Jurkat, Clone E6-1 (cell line): Measurements from ENCODE around the gene MSH6. TPM values are rescaled to one million over a fixed set of nuclear protein-coding genes. Genes with fewer than 3 reads are reported as not detected.
A peak's percentile ranks its signal among the peaks of the same experiment; 100 is the strongest.

Experiments used
- DNase-seq: peaks from one replicate; pipeline ENCODE4 v3.0.0-alpha.2; 2011; ENCODE audit warnings: low read depth, low spot score
- H3K4me3 ChIP-seq: 2 replicates; pipeline ENCODE4 v1.5.1; 2011; ENCODE audit warnings: mild to moderate bottlenecking, low read length, control low read depth, moderate library complexity
- polyA plus RNA-seq: library from polyadenylated mRNA; unstranded; fragments of >200 nt; gene quantifications from one replicate; pipeline ENCODE4 v1.2.1, GENCODE V29; 2012; ENCODE audit warnings: missing spikeins; ENCODE audit not compliant: insufficient read length, insufficient read depth

Gene MSH6, protein sequence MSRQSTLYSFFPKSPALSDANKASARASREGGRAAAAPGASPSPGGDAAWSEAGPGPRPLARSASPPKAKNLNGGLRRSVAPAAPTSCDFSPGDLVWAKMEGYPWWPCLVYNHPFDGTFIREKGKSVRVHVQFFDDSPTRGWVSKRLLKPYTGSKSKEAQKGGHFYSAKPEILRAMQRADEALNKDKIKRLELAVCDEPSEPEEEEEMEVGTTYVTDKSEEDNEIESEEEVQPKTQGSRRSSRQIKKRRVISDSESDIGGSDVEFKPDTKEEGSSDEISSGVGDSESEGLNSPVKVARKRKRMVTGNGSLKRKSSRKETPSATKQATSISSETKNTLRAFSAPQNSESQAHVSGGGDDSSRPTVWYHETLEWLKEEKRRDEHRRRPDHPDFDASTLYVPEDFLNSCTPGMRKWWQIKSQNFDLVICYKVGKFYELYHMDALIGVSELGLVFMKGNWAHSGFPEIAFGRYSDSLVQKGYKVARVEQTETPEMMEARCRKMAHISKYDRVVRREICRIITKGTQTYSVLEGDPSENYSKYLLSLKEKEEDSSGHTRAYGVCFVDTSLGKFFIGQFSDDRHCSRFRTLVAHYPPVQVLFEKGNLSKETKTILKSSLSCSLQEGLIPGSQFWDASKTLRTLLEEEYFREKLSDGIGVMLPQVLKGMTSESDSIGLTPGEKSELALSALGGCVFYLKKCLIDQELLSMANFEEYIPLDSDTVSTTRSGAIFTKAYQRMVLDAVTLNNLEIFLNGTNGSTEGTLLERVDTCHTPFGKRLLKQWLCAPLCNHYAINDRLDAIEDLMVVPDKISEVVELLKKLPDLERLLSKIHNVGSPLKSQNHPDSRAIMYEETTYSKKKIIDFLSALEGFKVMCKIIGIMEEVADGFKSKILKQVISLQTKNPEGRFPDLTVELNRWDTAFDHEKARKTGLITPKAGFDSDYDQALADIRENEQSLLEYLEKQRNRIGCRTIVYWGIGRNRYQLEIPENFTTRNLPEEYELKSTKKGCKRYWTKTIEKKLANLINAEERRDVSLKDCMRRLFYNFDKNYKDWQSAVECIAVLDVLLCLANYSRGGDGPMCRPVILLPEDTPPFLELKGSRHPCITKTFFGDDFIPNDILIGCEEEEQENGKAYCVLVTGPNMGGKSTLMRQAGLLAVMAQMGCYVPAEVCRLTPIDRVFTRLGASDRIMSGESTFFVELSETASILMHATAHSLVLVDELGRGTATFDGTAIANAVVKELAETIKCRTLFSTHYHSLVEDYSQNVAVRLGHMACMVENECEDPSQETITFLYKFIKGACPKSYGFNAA (N-terminal part only)
- 42.6 TPM for polyA plus RNA-seq

DNA sequence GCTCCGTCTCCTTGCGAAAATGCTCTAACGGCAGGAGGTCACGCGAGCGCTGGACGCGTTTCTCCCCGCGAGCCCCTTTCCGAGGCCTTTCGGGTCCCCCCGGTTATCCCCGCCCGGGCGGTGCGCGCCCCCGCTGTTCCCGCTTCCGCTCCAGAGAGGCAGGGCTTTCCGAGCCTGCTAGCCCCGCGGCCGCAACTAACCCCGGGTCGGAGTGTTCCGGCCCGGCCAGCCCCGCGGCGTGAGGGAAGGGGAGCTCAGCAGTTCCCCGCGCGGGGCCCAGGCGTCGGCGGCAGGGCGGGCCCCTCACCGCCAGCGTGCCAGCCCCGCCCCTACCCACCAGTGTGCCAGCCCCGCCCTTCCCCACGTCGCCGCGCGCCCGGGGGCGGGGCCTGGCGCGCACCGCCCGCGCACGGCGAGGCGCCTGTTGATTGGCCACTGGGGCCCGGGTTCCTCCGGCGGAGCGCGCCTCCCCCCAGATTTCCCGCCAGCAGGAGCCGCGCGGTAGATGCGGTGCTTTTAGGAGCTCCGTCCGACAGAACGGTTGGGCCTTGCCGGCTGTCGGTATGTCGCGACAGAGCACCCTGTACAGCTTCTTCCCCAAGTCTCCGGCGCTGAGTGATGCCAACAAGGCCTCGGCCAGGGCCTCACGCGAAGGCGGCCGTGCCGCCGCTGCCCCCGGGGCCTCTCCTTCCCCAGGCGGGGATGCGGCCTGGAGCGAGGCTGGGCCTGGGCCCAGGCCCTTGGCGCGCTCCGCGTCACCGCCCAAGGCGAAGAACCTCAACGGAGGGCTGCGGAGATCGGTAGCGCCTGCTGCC, at the start of gene MSH6:
TSS of gene MSH6 (plus strand) at position 475 of the 815 bp plus-strand sequence. CDS start at position 564, 89 bp downstream.
- peak; percentile 58 for DNase-seq
- H3K4me3 ChIP-seq = peak within 1 kb of the TSS; percentile 63

DNA sequence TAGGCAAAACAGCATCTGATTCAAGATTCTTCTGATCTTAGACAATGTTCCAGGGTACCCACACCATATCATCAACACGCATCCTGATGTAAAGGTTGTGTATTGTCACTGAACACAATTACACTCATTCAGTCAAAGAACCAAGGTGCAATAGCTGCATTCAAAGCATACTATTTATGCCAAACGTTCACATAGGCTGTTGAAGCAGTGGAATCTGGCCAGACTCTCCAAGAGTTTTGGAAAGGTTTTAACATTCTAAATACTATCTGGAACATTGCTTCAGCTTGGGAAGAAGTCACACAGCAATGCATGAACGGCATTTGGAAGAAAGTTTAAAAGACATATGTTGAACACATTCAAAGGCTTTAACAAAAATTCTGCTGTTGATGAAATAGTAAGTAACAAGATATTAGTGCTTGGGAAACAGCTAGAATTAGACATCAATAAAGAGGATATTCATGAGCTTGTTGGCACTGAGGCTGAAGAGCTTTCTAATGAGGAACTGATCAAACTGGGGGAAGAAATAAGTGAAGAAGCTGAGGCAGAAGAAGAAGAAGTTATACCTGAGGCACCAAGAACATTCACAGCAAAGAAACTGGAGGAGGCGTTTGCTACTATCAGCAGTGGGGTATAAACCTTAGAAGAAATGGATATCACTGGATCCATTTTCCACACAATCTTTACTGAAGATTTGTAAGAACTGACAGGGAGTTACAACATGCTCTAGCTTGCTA, 47.6 kb upstream of the MSH6 start:
- no peak for DNase-seq
- no peak overlapping the region for H3K4me3 ChIP-seq

DNA sequence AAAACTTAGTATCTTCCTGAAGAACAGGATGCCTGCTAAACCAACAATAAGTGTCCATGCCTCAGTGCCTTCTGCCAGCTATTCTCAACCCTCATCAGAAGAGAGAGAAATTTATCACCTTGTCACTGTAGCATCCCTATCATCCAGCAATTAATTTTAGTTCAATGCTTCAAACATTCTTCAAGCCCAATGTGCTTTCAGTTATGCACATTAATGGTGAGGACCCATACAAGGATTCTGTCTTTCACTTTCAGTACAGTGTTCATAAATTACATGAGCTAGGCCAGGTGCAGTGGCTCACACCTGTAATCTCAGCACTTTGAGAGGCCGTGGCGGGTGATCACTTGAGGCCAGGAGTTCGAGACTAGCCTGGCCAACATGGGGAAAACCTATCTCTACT, 47.0 kb upstream of the MSH6 start:
- no peak overlapping the region for H3K4me3 ChIP-seq

DNA sequence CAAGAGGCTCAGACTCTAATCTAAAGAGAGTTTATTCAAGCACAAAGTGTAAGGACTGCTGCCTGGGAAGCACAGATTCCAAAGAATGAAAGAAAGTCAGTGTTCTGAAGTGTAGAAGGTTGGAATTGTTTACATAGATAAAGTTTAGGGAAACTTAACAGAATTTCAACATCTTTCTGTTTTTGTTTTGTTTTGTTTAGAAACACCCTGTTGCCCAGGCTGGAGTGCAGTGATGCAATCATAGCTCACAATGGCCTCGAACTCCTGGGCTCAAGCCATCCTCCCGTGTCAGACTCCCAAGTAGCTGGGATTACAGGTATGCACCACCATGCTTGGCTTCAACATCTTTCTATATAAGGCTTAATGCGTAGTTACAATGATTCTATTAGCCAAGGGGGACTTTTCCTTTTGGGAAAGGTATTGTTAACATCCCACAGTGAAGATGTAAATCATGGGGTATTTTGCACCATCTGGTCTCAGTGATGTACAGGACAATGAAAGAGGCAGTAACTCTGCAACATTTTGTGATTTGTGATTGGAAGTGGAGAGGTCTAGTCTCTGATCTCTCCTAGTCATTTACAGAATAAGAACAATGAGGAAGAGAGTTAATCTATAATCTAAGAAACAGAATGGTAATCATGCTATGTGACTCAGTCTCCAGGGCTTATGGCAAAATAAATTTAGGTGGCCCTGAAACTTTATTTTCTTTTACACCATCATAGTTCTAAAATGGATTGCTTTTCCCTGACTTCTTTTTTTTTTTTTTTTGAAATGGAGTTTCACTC, 45.6 kb upstream of the MSH6 start:
- DNase-seq = no peak
- no peak overlapping the region for H3K4me3 ChIP-seq

More for the DNA sequence above, 47.0 kb upstream of the MSH6 start:
- DNase-seq = no peak

- DNase-seq = no peak
- no peak overlapping the region for H3K4me3 ChIP-seq
Measured at GRCh38 chr2:47738331-47738730, 44.6 kb upstream of the MSH6 start.

- DNase-seq = no peak
- no peak overlapping the region for H3K4me3 ChIP-seq
Measured at GRCh38 chr2:47741101-47741500, 41.8 kb upstream of the MSH6 start.

DNA sequence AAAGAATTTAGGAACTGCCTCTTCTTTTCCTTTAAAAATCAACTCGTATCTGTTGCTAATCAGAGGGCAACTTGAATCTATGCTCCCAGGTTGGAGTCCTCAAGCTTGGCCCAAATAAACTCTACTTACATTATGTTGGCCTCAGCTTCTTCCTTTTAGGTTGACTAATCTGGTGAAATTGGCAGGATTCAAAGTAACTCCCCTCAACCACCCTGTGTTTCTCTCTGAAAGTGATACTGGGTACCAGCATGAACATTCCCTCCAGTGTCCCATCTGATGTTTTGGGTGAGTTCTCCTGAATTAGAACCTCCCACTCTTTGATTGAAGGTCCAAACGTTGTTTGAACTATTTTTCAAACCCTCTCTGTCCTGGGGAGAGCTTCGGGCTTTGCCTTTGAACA, 41.3 kb upstream of the MSH6 start:
- no peak for DNase-seq
- H3K4me3 ChIP-seq = no peak overlapping the region

GRCh38 chr2:47744074-47744473, 38.9 kb upstream of the MSH6 start:
- peak; percentile 24 for DNase-seq

GRCh38 chr2:47747878-47748277, 35.1 kb upstream of the MSH6 start:
- no peak overlapping the region for H3K4me3 ChIP-seq
- no peak for DNase-seq

More at GRCh38 chr2:47744074-47744473, 38.9 kb upstream of the MSH6 start:
- H3K4me3 ChIP-seq = no peak overlapping the region

DNA sequence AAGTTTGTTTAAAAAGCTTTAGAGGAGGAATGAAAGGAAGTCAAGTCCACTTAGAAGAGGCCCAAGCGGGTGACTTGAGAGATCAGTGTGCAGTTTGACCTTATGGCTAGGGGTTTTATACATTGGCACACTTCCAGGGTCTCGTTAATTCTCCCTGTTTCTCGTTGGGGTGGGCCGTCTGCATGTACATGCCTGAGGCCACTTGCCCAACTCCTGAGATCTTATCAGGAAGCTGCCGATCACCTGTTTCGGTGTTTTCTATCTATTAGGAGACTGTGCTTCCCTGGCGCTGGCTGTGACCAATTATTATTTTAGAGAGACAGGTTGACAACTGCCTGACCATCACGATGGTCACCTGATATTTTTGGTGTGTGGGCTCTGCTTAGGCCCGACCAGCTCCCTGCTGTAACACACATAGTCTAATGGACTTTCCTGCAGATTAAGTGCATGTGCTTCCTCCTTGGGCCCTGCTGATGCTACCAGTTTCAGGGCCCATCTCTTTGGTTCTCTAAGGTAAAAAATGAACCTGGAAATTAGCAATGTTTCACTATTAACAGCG, 31.0 kb upstream of the MSH6 start:
- no peak overlapping the region for H3K4me3 ChIP-seq
- no peak for DNase-seq

DNA sequence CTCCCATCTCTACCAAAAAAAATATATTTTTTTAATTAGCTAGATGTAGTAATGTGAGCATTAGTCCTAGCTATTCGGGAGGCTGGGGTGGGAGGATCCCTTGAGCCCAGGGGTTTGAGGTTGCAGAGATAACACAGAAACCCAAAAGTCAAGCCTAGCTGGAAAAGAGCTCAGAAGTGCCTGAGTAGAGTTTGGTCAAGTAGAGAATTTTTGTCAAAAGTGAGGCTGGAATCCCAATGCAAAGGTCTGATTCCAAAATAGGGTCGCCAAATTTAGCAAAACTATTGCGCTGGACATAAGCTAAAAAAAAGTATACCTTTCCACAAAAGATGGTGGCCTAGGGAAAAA, 15.5 kb upstream of the MSH6 start:
- no peak for DNase-seq
- no peak overlapping the region for H3K4me3 ChIP-seq

- no peak for DNase-seq
- H3K4me3 ChIP-seq = no peak overlapping the region
Measured at GRCh38 chr2:47767880-47768609, 14.9 kb upstream of the MSH6 start.

- DNase-seq = no peak
- H3K4me3 ChIP-seq = no peak overlapping the region
Measured at GRCh38 chr2:47769318-47769717, 13.6 kb upstream of the MSH6 start.

DNA sequence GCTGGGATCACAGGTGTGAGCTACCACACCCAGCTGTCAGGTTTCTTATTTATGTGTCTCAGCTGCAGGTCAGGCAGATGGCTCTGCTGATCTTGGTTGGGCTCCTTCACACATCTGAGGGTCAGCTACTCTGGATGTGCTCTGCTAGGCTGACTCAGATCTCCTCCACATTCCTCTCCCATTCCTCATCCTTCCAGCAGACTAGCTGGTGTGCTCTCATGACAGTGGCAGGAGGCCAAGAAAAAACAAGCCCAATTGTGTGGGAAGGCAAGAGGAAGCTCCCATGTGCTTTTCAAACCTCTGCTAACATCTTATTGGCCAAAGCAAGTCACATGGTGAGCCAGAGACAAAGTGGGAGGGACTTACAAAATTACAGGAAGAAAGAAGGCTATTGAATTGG, 11.7 kb upstream of the MSH6 start:
- H3K4me3 ChIP-seq = no peak overlapping the region
- no peak for DNase-seq

GRCh38 chr2:47772343-47772742, 10.6 kb upstream of the MSH6 start:
- no peak overlapping the region for H3K4me3 ChIP-seq
- DNase-seq = no peak

DNA sequence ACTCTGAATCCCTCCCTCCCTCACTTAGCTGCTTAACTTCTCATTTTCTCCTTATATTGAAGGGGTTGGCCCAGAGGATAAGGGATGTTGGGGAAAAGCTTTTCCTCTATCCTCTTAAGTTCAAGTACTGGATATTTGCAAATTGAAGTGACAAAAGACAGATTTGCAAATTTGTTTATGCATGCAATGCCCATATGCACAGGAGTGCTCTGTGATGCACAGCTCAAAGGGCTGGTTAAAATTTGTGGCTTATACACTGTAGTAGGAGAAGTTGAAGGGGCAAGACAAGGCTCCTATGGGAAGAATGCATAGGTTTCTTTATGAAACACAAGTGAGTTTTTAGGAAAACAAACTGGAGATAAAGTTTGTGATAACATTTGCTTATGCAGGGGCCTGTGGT, 8.4 kb upstream of the MSH6 start:
- no peak overlapping the region for H3K4me3 ChIP-seq
- DNase-seq = no peak
